GM23338 (cell line): ENCODE results near the gene HDAC11. TPM values are rescaled to one million over a fixed set of nuclear protein-coding genes. Genes with fewer than 3 reads are reported as not detected.

Source experiments
- ATAC-seq: fragments of 200-7000 bp; cut with Tn5 transposase; 3 replicates; pipeline ENCODE4 v1.9.1; 2020
- DNase-seq: peaks from one replicate; pipeline ENCODE4 v3.0.0-alpha.2; 2015; ENCODE audit warnings: low spot score
- H2AFZ ChIP-seq: fragments of 200-600 bp; sonication (generic); 2 replicates; pipeline ENCODE4 v1.8.0; 2016; ENCODE audit warnings: antibody characterized with exemption, mild to moderate bottlenecking, moderate library complexity
- H3F3A ChIP-seq: fragments of 200-600 bp; sonication (generic); replicated peaks from 2 replicates; pipeline ENCODE4 v1.8.0; 2017; ENCODE audit warnings: antibody characterized with exemption, mixed run types, low read depth
- H3K27ac ChIP-seq: fragments of 200-600 bp; sonication (generic); 2 replicates; pipeline ENCODE4 v1.6.1; 2016; ENCODE audit warnings: low read depth
- H3K27me3 ChIP-seq: fragments of 200-600 bp; sonication (generic); 2 replicates; pipeline ENCODE4 v1.8.0; 2016; ENCODE audit warnings: mild to moderate bottlenecking, mixed run types, moderate library complexity; ENCODE audit not compliant: insufficient read depth
- H3K36me3 ChIP-seq: fragments of 200-600 bp; sonication (generic); 2 replicates; pipeline ENCODE4 v1.8.0; 2016; ENCODE audit warnings: mild to moderate bottlenecking; ENCODE audit not compliant: insufficient read depth
- H3K4me1 ChIP-seq: fragments of 200-600 bp; sonication (generic); 2 replicates; pipeline ENCODE4 v1.8.0; 2016; ENCODE audit warnings: mild to moderate bottlenecking, moderate library complexity; ENCODE audit not compliant: insufficient read depth
- H3K4me2 ChIP-seq: fragments of 200-600 bp; sonication (generic); 2 replicates; pipeline ENCODE4 v1.7.1; 2017; ENCODE audit warnings: mixed run types
- H3K4me3 ChIP-seq: fragments of 200-600 bp; sonication (generic); 2 replicates; pipeline ENCODE4 v1.6.1; 2016; ENCODE audit warnings: mixed run types
- H3K79me2 ChIP-seq: fragments of 200-600 bp; sonication (generic); replicated peaks from 2 replicates; pipeline ENCODE4 v1.8.0; 2017; ENCODE audit warnings: mild to moderate bottlenecking; ENCODE audit not compliant: insufficient read depth
- H3K9me2 ChIP-seq: fragments of 200-600 bp; sonication (generic); 2 replicates; pipeline ENCODE4 v1.8.0; 2017; ENCODE audit not compliant: insufficient read depth
- H4K20me1 ChIP-seq: fragments of 200-600 bp; sonication (generic); replicated peaks from 2 replicates; pipeline ENCODE4 v1.8.0; 2017; ENCODE audit warnings: mild to moderate bottlenecking; ENCODE audit not compliant: insufficient read depth
- H3K27ac Mint-ChIP-seq: 2 replicates; pipeline ENCODE4 v1.8.0; 2020; ENCODE audit warnings: inconsistent platforms, mild to moderate bottlenecking, moderate library complexity, mixed read lengths
- H3K27me3 Mint-ChIP-seq: 3 replicates; pipeline ENCODE4 v1.8.0; 2022; ENCODE audit warnings: low read depth, mild to moderate bottlenecking, moderate library complexity, mixed read lengths, inconsistent platforms; ENCODE audit not compliant: insufficient read depth, poor library complexity
- H3K36me3 Mint-ChIP-seq: 3 replicates; pipeline ENCODE4 v1.8.0; 2021; ENCODE audit warnings: low read depth, mild to moderate bottlenecking, inconsistent platforms, moderate library complexity, mixed read lengths
- H3K4me1 Mint-ChIP-seq: 3 replicates; pipeline ENCODE4 v1.8.0; 2020; ENCODE audit warnings: mild to moderate bottlenecking, inconsistent platforms, mixed read lengths
- H3K4me3 Mint-ChIP-seq: 3 replicates; pipeline ENCODE4 v1.8.0; 2021; ENCODE audit warnings: moderate library complexity, mild to moderate bottlenecking, inconsistent platforms, mixed read lengths
- H3K9me3 Mint-ChIP-seq: 3 replicates; pipeline ENCODE4 v1.8.0; 2020; ENCODE audit warnings: moderate library complexity, mild to moderate bottlenecking, inconsistent platforms, mixed read lengths
- EZH2phosphoT487 ChIP-seq: fragments of 200-600 bp; sonication (generic); IDR thresholded peaks from one replicate; pipeline ENCODE4 v1.8.1; 2018; ENCODE audit warnings: antibody characterized with exemption; ENCODE audit not compliant: unreplicated experiment
- POLR2AphosphoS5 ChIP-seq: IDR thresholded peaks from 2 replicates; pipeline ENCODE4 v1.6.1; 2016; ENCODE audit warnings: antibody characterized with exemption, low read depth
- REST ChIP-seq: IDR thresholded peaks from one replicate; pipeline ENCODE4 v1.6.1; 2018; ENCODE audit warnings: antibody characterized with exemption; ENCODE audit not compliant: unreplicated experiment
- ZNF462 ChIP-seq: fragments of 250-450 bp; sonication (Bioruptor Pico); IDR thresholded peaks from 2 replicates; pipeline ENCODE4 v1.5.0; 2020; ENCODE audit warnings: mild to moderate bottlenecking, moderate library complexity
- polyA plus RNA-seq: library from polyadenylated mRNA; unstranded; fragments of >200 nt; fragmentation: Nextera tagmentation; extraction: Ambion mirVana; gene quantifications from 2 replicates; pipeline ENCODE4 v1.2.1, GENCODE V29; 2016
- total RNA-seq: library from RNA; depleted of rRNA; stranded (reverse); fragments of >200 nt; shearing (Covaris generic); gene quantifications from 2 replicates; pipeline ENCODE4 v1.2.3, GENCODE V29; 2014

HDAC11 gene
- total and polyA plus RNA-seq, 2 experiments from 2014 or later = 5.4 to 15.8 TPM

- TF ChIP-seq ZNF462 (no peak), REST (no peak), EZH2phosphoT487 (no peak)
Measured at GRCh38 chr3:13532631-13533030, 52.5 kb downstream of the HDAC11 start (continued).

- H3K27me3 ChIP-seq = no peaks in the 10 kb centered on the region
Measured at GRCh38 chr3:13533885-13534301, 53.8 kb downstream of the HDAC11 start.

More at GRCh38 chr3:13533885-13534301, 53.8 kb downstream of the HDAC11 start:
- no peak overlapping the region for H3K4me3 ChIP-seq
- Mint-ChIP-seq H3K27me3 (peaks cover 15% of the 10 kb centered on the region), H3K36me3 (no peaks in the 10 kb centered on the region; the same call in 2 of the 3 replicates), H3K4me3 (no peak overlapping the region), H3K4me1 (peaks cover 20% of the 10 kb centered on the region), H3K27ac (no peak overlapping the region), H3K9me3 (no peaks in the 10 kb centered on the region; the same call in 1 of the 3 replicates)
- no peaks in the 10 kb centered on the region for H3K9me2 ChIP-seq
- H3K4me1 ChIP-seq = peaks cover 9% of the 10 kb centered on the region; the same call in 1 of the 2 replicates
- TF ChIP-seq POLR2AphosphoS5 (no peak), EZH2phosphoT487 (no peak)
- no peaks in the 10 kb centered on the region for H3K36me3 ChIP-seq
- no peak overlapping the region for H3K4me2 ChIP-seq
- H3F3A ChIP-seq = no peaks in the 10 kb centered on the region
- H3K79me2 ChIP-seq = no peaks in the 10 kb centered on the region
- DNase-seq (no peak), ATAC-seq (no peak)
- H3K27ac ChIP-seq = no peak overlapping the region
- no peak overlapping the region for H2AFZ ChIP-seq
- H4K20me1 ChIP-seq = no peaks in the 10 kb centered on the region
